ENCODE results near the gene ZNF493.

Gene ZNF493

DNA sequence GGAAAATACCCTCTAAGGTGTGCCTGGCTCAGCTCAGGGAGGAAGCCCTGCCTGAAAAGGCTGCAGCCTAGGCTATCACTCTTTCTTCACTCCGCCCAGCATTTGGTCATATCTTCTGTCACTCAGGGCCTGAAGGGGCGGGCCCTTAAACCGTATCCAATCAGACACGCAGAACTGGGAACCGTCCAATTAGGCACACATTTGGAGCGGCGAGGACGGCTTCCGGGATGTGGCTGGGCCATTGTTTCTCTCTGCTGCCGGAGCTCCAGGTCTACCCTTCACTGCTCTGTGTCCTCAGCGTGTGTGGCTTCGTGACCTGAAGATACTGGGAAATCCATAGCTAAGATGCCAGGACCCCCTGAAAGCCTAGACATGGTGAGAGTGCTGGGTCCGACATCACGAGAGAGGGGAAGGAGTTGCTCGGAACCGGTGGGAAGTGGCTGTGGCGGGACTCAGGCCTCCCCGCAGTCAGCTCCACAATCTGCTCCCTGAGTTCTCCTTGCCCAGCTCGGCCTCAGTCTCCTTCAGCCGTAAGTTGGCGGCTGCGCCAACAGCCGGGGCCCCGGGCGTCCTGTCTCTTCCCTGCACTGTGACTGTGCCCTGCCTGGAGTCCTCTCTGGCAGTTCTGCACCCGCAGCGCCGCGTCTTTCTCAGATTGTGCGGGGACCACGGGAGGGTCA lies at the start of gene ZNF493:
ZNF493 (plus strand) TSS at position 241 of the 680 bp plus-strand sequence; CDS start at position 346, 105 bp downstream.
- Histone ChIP-seq H3K4me3 (ENCODE audit: low read depth in 1 of 2, low read length in 2 of 2) (peak within 1 kb of the TSS; percentile 89 to 93), H3K9me3 (ENCODE audit: control insufficient read depth in 1 of 2, low read length in 2 of 2) (no peaks in the 10 kb centered on the region), H3K27ac (ENCODE audit: low read length) (peak within 1 kb of the TSS; percentile 88), H3K27me3 (ENCODE audit: low read depth, low read length) (no peaks in the 10 kb centered on the region), H3K36me3 (ENCODE audit: control insufficient read depth in 1 of 2, insufficient read depth in 2 of 2, low read length in 2 of 2) (no peaks in the 10 kb centered on the region), H3K4me1 (ENCODE audit: control insufficient read depth in 1 of 2, insufficient read depth in 2 of 2, low read length in 2 of 2) (peaks cover 0 to 26% of the 10 kb centered on the region in 2 donors)

DNA sequence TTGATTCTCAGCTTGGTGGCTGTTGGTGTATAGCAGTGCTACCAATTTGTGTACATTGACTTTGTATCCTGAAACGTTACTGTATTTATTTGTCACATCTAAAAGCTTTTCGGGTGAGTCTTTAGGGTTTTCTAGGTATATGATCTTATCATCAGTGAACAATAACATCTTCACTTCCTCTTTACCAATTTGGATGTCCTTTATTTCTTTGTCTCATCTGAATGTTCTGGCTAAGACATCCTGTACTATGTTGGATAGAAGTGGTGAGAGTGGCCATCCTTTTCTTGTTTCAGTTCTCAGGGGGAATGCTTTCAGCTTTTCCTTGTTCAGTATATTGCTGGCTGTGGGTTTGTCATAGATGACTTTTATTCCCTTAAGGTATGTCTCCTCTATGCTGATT lies 44.1 kb upstream of the ZNF493 start:
- Histone ChIP-seq H3K27me3 (ENCODE audit: low read depth, low read length) (no peaks in the 10 kb centered on the region), H3K27ac (ENCODE audit: low read length) (no peak overlapping the region), H3K36me3 (ENCODE audit: control insufficient read depth in 1 of 2, insufficient read depth in 2 of 2, low read length in 2 of 2) (no peaks in the 10 kb centered on the region), H3K4me3 (ENCODE audit: low read depth in 1 of 2, low read length in 2 of 2) (no peak overlapping the region), H3K9me3 (ENCODE audit: control insufficient read depth in 1 of 2, low read length in 2 of 2) (peaks cover 0 to 4% of the 10 kb centered on the region in 2 donors), H3K4me1 (ENCODE audit: control insufficient read depth in 1 of 2, insufficient read depth in 2 of 2, low read length in 2 of 2) (no peaks in the 10 kb centered on the region)

DNA sequence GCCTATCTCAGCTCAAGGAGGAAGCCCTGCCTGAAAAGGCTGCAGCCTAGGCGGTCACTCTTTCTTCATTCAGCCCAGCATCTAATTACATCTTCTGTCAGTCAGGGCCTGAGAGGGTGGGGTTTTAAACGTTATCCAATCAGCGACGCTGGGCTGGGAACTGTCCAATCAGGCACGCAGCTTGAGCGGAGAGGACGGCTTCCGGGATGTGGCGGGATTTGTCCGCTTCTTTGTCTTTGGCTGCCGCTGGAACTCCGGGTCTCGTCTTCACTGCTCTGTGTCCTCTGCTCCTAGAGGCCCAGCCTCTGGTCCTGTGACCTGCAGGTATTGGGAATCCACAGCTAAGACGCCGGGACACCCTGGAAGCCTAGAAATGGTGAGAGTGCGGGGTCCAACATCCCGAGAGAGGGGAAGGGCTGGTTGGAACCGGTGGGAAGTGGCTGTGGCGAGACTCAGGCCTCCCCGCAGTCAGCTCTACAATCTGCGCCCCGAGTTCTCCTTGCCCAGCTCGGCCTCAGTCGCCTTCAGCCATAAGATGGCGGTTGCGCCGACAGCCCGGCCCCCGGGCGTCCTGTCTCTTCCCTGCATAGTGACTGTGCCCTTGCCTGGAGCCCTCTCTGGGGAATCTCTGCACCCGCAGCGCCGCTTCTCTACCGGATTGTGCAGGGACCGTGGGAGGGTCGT lies 38.0 kb upstream of the ZNF493 start, which contains the start of gene ZNF738:
ZNF738 (plus strand) TSS at position 233 of the 684 bp plus-strand sequence; CDS start at position 374, 141 bp downstream.
- H3K4me3 ChIP-seq (ENCODE audit: low read depth in 1 of 2, low read length in 2 of 2): peak within 1 kb of the TSS; percentile 74 to 94
- no peaks in the 10 kb centered on the region for H3K9me3 ChIP-seq (ENCODE audit: control insufficient read depth in 1 of 2, low read length in 2 of 2)
- peaks cover 0 to 4% of the 10 kb centered on the region in 2 donors for H3K36me3 ChIP-seq (ENCODE audit: control insufficient read depth in 1 of 2, insufficient read depth in 2 of 2, low read length in 2 of 2)
- no peaks in the 10 kb centered on the region for H3K4me1 ChIP-seq (ENCODE audit: control insufficient read depth in 1 of 2, insufficient read depth in 2 of 2, low read length in 2 of 2)
- no peaks in the 10 kb centered on the region for H3K27me3 ChIP-seq (ENCODE audit: low read depth, low read length)
- H3K27ac ChIP-seq (ENCODE audit: low read length): peak within 1 kb of the TSS; percentile 74

DNA sequence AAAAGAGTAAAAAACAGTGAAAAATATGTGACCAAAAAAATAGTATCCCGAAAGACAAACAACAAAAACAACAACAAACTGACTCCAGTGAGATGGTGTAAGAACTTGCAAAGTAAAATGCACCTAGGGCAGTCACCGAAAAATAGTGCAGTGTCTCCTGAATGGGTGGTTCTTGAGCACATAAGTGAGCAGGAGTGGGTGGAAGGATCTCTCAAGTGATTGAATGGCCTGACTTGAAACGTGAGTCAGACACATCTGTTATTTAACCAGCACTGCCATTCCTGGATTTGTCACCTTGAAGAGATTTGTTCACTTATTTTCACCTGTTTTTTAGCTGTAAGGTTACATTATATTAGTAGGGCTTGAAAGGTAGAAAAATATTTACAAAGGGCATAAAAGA lies 34.6 kb upstream of the ZNF493 start:
- Histone ChIP-seq H3K36me3 (ENCODE audit: control insufficient read depth in 1 of 2, insufficient read depth in 2 of 2, low read length in 2 of 2) (peaks cover 4 to 12% of the 10 kb centered on the region in 2 donors), H3K4me1 (ENCODE audit: control insufficient read depth in 1 of 2, insufficient read depth in 2 of 2, low read length in 2 of 2) (no peaks in the 10 kb centered on the region), H3K27me3 (ENCODE audit: low read depth, low read length) (no peaks in the 10 kb centered on the region), H3K4me3 (ENCODE audit: low read depth in 1 of 2, low read length in 2 of 2) (no peak overlapping the region), H3K9me3 (ENCODE audit: control insufficient read depth in 1 of 2, low read length in 2 of 2) (no peaks in the 10 kb centered on the region), H3K27ac (ENCODE audit: low read length) (no peak overlapping the region)

DNA sequence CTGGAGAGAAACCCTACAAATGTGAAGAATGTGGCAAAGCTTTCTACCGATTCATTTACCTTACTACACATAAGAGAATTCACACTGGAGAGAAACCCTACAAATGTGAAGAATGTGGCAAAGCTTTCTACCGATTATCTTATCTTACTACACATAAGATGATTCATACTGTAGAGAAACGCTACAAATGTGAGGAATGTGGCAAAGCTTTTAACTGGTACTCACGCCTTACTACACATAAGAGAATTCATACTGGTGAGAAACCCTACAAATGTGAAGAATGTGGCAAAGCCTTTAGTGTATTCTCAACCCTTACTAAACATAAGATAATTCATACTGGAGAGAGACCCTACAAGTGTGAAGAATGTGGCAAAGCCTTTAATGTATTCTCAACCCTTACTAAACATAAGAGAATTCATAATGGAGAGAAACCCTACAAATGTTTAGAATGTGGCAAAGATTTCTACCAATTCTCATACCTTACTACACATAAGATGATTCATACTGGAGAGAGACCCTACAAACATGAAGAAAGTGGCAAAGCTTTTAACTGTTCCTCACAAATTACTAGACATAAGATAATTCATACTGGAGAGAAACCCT lies 12.9 kb upstream of the ZNF493 start:
- Histone ChIP-seq H3K4me3 (ENCODE audit: low read depth in 1 of 2, low read length in 2 of 2) (peak overlapping the region in 1 of 2 donors; percentile 42), H3K36me3 (ENCODE audit: control insufficient read depth in 1 of 2, insufficient read depth in 2 of 2, low read length in 2 of 2) (peaks cover 7 to 28% of the 10 kb centered on the region in 2 donors), H3K9me3 (ENCODE audit: control insufficient read depth in 1 of 2, low read length in 2 of 2) (peaks cover 8 to 55% of the 10 kb centered on the region in 2 donors), H3K4me1 (ENCODE audit: control insufficient read depth in 1 of 2, insufficient read depth in 2 of 2, low read length in 2 of 2) (no peaks in the 10 kb centered on the region), H3K27me3 (ENCODE audit: low read depth, low read length) (no peaks in the 10 kb centered on the region), H3K27ac (ENCODE audit: low read length) (no peak overlapping the region)

DNA sequence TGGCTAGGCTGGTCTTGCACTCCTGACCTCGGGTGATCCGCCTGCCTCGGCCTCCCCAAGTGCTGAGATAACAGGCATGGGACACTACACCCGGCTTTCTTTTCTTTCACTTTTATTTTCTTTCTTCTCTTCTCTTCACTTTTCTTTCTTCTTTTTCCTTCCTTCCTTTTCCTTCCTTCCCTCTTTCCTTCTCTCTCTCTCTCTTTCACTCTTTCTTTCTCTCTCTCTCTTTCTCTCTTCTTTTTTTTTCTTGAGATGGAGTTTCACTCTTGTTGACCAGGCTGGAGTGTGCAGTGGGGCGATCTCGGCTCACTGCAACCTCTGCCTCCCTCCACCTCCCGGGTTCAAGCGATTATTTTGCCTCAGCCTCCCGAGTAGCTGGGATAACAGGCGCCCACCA lies 812 bp upstream of the ZNF493 start:
- H3K9me3 ChIP-seq (ENCODE audit: control insufficient read depth in 1 of 2, low read length in 2 of 2): no peaks in the 10 kb centered on the region
- H3K4me1 ChIP-seq (ENCODE audit: control insufficient read depth in 1 of 2, insufficient read depth in 2 of 2, low read length in 2 of 2): peaks cover 0 to 24% of the 10 kb centered on the region in 2 donors
- H3K27me3 ChIP-seq (ENCODE audit: low read depth, low read length): no peaks in the 10 kb centered on the region
- no peak overlapping the region for H3K4me3 ChIP-seq (ENCODE audit: low read depth in 1 of 2, low read length in 2 of 2)
- no peak overlapping the region for H3K27ac ChIP-seq (ENCODE audit: low read length)
- H3K36me3 ChIP-seq (ENCODE audit: control insufficient read depth in 1 of 2, insufficient read depth in 2 of 2, low read length in 2 of 2): no peaks in the 10 kb centered on the region

DNA sequence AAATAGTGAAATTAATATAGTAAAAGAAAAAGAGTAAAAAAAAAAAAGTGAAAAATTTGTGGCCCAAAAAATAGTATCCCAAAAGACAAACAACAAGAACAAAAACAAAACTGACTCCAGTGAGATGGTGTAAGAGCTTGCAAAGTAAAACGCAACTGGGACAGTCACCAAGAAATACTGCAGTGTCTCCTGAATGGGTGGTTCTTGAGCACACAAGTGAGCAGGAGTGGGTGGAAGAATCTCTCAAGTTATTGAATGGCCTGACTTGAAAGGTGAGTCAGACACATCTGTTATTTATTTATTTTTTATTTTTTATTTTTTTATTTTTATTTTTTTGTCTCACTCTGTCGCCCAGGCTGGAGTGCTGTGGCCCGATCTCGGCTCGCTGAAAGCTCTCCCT lies 1.9 kb downstream of the ZNF493 start:
- Histone ChIP-seq H3K27ac (ENCODE audit: low read length) (no peak overlapping the region), H3K4me1 (ENCODE audit: control insufficient read depth in 1 of 2, insufficient read depth in 2 of 2, low read length in 2 of 2) (peaks cover 0 to 26% of the 10 kb centered on the region in 2 donors), H3K36me3 (ENCODE audit: control insufficient read depth in 1 of 2, insufficient read depth in 2 of 2, low read length in 2 of 2) (no peaks in the 10 kb centered on the region), H3K9me3 (ENCODE audit: control insufficient read depth in 1 of 2, low read length in 2 of 2) (no peaks in the 10 kb centered on the region), H3K4me3 (ENCODE audit: low read depth in 1 of 2, low read length in 2 of 2) (no peak overlapping the region), H3K27me3 (ENCODE audit: low read depth, low read length) (no peaks in the 10 kb centered on the region)

DNA sequence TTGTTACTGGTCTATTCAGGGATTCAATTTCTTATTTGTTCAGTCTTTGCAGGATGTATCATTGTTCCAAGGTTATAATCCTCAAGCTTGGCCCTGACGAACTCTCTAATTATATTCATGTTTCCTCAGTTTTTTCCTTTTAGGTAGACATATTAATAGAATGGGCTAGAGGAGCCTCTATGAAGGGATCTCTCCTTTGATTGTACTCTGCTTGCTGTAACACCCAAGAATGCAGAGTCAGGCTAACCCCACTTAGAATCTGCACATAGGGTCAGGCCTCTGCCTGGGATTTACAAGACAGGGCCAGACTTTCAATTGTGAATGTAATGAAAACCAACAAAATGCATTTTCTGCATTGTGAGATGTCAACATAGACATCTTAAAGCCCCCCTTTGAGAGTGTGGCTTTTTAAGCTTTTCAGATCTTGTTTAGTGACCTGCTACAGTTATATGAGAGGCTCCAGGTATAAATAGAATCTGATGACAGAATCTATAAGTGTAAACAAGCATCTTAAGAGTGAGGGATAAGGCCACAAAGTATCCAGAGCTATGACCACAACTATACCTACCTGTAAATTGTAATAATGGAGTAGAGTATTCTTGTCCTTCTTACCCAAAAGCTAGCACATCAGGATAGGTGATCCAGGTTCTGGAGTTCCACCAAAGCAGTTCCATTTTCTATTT lies 5.5 kb downstream of the ZNF493 start:
- Histone ChIP-seq H3K36me3 (ENCODE audit: control insufficient read depth in 1 of 2, insufficient read depth in 2 of 2, low read length in 2 of 2) (peaks cover 0 to 11% of the 10 kb centered on the region in 2 donors), H3K4me1 (ENCODE audit: control insufficient read depth in 1 of 2, insufficient read depth in 2 of 2, low read length in 2 of 2) (peaks cover 0 to 26% of the 10 kb centered on the region in 2 donors), H3K27ac (ENCODE audit: low read length) (no peak overlapping the region), H3K9me3 (ENCODE audit: control insufficient read depth in 1 of 2, low read length in 2 of 2) (no peaks in the 10 kb centered on the region), H3K27me3 (ENCODE audit: low read depth, low read length) (no peaks in the 10 kb centered on the region), H3K4me3 (ENCODE audit: low read depth in 1 of 2, low read length in 2 of 2) (no peak overlapping the region)

DNA sequence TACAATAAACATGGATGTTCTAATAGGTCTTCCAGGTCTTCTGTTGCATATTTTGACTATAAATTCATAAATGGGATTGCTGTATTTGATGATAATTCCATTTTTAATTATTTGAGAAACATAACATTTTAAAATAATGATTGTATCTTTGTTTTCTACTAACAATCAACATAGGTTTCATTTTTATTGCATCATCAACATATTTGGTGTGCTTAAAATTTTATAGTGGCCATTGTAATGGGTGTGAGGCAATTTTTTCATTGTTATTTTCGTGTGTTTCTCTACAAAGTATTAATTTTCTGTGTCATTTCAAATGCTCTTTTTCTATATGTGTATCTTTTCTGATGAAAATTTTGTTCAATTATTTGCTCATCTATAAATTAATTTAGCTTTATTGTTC lies 13.2 kb downstream of the ZNF493 start:
- H3K36me3 ChIP-seq (ENCODE audit: control insufficient read depth in 1 of 2, insufficient read depth in 2 of 2, low read length in 2 of 2): peaks cover 5 to 50% of the 10 kb centered on the region in 2 donors
- H3K9me3 ChIP-seq (ENCODE audit: control insufficient read depth in 1 of 2, low read length in 2 of 2): no peaks in the 10 kb centered on the region
- H3K4me1 ChIP-seq (ENCODE audit: control insufficient read depth in 1 of 2, insufficient read depth in 2 of 2, low read length in 2 of 2): no peaks in the 10 kb centered on the region
- H3K27ac ChIP-seq (ENCODE audit: low read length): no peak overlapping the region
- no peaks in the 10 kb centered on the region for H3K27me3 ChIP-seq (ENCODE audit: low read depth, low read length)
- H3K4me3 ChIP-seq (ENCODE audit: low read depth in 1 of 2, low read length in 2 of 2): no peak overlapping the region

DNA sequence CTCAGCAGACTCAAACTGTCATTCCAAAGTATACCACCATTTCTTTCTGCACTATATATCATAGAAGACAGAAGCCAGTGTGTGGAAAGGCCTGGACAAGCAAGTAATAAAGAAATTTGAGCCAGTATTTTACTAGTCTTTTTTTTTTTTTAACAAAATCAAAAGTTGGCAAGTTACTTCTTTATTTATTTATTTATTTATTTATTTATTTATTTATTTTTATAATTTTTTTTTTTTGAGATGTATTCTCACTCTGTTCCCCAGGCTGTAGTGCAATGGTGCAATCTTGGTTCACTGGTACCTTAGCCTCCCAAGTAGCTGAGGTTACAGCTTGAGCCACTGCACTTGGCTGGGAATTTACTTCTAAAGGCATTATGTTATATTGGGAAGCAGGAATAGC lies 25.3 kb downstream of the ZNF493 start:
- Histone ChIP-seq H3K9me3 (ENCODE audit: control insufficient read depth in 1 of 2, low read length in 2 of 2) (peaks cover 31 to 56% of the 10 kb centered on the region in 2 donors), H3K36me3 (ENCODE audit: control insufficient read depth in 1 of 2, insufficient read depth in 2 of 2, low read length in 2 of 2) (peaks cover 0 to 36% of the 10 kb centered on the region in 2 donors)

More for the DNA sequence above, 25.3 kb downstream of the ZNF493 start:
- Histone ChIP-seq H3K4me1 (ENCODE audit: control insufficient read depth in 1 of 2, insufficient read depth in 2 of 2, low read length in 2 of 2) (no peaks in the 10 kb centered on the region), H3K27me3 (ENCODE audit: low read depth, low read length) (no peaks in the 10 kb centered on the region), H3K4me3 (ENCODE audit: low read depth in 1 of 2, low read length in 2 of 2) (no peak overlapping the region), H3K27ac (ENCODE audit: low read length) (no peak overlapping the region)

Data from muscle layer of duodenum (tissue), 2 donors.